Pons (tissue), 1 donor: Measurements from ENCODE around the gene SPOCK1.

Source experiments
- DNase-seq: peaks from one replicate; pipeline ENCODE4 v3.0.0-alpha.2; 2016; ENCODE audit warnings: low spot score

Gene SPOCK1

GRCh38 chr5:137441476-137441875 is 57.6 kb downstream of the SPOCK1 start:
- DNase-seq, result no peak

DNA sequence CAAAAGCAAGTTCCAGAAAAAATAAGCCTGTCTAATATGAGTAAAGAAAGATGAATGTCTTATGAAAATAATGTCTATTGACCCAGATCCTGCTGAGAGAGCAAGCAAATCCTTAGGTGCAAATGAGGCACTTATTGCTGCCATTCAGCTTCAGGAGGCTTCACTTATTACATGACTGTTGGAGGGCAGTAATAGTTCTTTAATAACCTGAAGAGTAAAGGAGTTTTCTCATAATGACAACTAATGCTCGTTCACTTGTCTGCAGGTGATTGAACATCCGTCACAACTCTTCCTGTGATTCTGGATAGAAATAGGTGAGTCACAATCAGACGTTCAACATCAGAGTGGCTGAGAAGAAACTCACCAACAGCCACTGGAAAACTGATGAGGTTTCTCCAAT is 58.3 kb downstream of the SPOCK1 start:
- DNase-seq, result no peak

DNA sequence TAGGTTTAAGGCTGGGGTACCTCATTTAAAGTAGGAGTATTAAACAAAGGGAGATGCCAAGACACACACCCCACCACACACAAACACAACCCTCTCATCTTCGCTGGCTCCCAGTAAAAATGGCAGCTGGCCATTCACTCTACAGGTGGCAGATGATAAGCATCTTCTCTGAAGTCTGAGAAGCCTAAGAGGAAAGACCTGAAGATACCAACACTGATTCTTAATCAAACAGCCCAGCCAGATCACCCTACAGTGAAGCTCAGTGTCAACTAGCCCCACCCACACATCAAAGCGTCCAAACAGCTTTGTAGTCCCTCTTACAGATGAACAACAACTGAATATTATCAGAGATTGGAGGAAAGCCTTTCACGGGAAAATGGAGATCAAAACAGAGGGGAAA is 59.5 kb downstream of the SPOCK1 start:
- DNase-seq, result no peak

DNA sequence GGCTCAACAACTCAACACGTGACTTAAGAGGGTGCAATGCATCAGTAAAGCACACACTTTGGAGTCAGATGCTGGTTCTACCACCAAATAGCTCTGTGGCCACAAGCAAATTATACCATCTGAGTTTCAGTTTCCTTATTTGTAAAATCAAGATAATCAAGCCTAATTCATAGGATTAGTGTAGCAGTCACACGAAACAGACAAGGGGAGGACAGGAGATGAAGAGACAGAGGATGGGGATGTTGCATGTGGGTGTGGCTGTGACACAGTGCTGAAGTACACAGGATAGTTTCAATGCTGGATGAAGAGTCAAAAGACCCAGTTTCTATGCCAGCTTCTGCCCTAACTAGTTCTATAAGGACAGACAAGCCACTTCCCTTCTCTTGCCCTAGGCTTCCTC is 60.2 kb downstream of the SPOCK1 start:
- DNase-seq, result no peak

GRCh38 chr5:137437774-137438173 is 61.4 kb downstream of the SPOCK1 start:
- no peak for DNase-seq

- no peak for DNase-seq
These were observed 65.6 kb downstream of the SPOCK1 start for GRCh38 chr5:137433539-137433938.

DNA sequence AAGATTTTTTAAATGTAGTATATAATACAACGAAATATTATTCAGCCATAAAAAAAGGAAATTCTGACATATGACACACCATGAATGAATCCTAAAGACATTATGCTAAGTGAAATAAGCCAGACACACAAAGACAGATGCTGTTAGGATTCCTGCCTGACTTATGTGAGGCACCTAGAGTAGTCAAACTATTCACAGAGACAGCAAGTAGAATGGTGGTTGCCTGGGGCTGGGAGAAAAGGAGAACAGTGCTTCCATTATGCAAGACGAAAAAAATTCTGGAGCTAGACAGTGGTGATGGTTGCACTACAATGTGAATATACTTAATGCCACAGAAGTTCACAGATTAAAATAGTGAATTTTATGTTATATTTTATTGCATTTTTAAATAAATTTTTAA is 66.8 kb downstream of the SPOCK1 start:
- no peak for DNase-seq

- DNase-seq, result no peak
These were observed 68.1 kb downstream of the SPOCK1 start for GRCh38 chr5:137431051-137431450.

DNA sequence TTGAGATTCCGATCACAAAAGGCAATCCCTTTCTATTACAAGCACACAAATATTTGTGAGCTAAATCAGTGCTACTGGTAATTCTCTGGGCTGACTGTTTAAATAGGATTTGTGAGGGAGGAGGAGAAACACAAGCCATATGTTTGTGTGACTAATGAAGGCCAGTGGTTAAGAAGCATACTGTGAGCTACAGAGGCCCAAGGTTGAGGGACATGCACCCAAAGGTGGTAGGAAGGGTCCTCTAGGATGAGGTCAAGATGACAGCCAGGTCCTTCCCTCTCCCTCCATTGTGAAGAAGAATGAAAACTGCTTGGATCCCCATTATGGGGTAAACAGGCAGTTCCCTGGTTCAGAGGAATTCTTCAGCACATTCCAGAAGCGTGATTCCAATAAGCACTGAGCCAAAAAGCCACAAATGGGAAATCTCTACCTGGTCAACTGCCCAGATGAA is 83.9 kb downstream of the SPOCK1 start:
- DNase-seq, result no peak

DNA sequence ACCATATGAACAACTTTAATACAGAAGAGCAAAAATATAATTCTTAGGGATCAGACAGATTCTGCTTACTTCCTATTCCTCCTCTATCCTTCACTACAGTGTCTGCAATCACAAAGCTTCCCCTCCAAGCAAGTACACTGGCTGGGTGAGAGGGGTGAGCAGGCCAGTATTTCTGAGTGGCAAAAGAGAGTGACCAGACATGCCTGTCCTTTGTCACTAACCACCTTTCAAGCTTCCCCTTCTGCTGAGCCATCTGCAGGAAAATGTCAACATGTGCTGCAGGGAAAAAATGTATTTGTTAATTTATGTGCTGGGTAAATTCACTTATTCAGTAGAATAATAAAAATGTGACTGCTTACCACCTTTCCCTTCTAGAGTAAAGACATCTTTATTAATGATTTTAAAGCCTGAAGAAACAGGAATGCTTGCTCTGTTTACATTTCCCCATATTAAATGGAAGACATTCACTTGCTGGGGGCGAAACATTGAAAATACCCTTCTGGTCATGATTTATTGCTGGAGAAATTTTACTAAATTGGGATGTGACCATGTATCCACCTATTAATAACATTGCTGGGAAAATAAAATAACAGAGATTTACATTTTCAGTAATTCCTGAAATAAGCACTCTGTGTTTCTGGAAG is 84.9 kb downstream of the SPOCK1 start:
- no peak for DNase-seq

DNA sequence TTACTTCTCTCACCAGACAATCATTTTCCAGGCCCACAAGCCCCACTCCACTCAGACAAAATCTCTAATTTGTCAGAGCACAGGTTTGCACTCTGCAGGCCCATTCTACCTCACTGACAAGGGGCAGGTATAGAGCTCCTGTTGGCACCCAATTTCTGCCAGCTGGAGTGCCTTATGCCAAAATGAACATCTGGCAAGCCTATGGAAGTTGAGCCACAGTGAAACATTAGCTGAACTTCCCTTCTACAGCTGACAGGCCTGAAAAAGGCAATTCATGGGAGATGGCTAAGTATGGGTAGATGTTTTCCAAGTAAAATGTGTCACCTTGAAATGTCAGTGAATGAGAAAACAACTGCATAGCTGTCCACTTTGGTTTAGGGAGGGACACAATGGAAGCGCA is 87.0 kb downstream of the SPOCK1 start:
- DNase-seq, result no peak

DNA sequence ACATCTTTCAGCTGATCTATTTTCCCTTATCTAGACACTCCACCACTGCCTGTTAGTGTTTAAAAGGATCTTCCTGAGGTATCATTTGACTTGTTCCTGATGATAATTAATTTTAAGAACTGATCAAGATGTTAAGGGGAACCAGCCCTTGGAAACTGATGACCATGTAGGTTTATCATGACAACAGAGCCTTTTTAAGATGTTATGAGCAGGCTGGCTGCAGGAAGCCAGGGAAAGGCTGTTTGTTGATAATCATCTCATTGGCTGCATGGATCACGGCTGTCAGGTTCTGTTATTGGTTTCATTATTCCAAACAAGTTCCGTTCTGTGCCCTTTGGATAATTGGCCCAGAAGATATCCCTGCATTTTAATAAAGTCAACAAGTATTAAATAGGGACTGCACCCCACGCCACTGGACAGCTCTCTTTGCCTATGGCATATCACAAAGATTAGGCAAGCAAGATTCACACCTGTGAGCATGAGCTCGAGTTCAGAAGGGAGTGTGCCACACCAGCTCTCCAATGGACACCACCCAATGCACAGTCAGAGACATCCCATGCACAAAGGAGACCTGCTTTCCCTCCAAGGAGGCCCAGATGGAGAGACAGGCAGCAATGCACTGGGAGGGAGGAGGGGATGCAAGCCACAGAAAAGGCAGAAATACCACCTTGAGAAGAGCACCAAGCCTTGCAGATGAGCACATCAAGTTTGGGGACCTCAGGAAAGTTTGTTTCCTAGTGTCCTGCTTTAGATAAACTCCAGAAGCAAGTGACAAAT is 88.7 kb downstream of the SPOCK1 start:
- DNase-seq, result no peak

GRCh38 chr5:137409736-137410135 is 89.4 kb downstream of the SPOCK1 start:
- DNase-seq, result no peak

DNA sequence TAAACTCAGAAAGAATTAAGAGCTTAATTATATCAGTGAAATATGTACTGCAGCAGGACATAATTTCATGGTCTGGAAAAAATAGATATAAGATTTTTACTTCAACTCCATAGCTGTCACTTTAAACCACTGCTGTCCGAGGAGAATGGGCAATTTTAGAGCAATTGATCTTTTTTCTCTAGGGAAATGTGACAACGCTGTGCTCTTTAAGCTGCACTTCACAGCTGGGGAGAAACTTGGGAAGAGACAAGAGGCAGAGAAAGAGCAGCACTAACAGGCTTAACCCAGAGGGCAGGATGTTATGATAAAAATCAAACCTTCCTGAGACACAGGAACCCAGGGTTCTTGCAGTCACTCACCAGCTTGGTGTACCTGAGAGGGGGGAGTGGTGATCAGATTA is 92.0 kb downstream of the SPOCK1 start:
- no peak for DNase-seq

DNA sequence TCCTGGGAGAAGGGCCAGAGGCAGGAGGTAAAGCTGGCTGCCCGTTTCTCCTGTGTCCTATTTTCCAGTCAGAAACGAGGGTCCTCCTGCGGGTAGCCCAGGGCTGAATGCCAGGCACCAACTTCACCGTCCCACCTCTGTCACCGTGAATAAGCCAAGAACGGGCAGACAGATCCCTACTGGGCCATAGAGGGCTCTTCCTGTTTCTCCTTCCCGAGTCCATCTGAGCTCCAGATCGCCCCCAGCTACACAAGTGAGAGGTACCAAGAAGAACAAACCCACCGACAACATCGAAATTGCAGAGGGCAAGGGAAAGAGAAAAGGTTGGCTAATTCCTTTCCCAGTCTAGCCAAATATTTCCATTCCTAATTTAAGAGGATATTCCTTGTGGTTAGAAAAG is 93.7 kb downstream of the SPOCK1 start:
- DNase-seq, result no peak

DNA sequence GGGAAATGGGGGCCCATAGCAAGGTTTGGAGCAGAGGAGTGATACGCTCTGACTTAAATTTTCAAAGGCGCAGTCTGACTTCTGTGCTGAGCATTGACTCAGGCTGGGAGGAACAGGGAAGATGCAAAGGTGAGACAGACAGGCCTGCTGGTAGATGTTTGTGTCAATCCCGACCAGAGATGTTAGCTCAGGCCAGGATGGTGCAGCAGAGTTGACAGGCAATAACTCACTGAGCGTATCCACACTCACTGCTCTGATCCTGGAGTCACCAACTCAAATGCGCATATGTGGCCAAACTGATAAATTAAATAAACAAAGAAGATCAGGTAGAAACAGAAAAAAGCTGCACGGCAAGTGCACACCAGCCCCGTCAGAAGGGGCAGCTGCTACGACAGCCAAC is 95.3 kb downstream of the SPOCK1 start:
- DNase-seq, result no peak

GRCh38 chr5:137402436-137403187 is 96.5 kb downstream of the SPOCK1 start:
- no peak for DNase-seq

- no peak for DNase-seq
These were observed 97.2 kb downstream of the SPOCK1 start for GRCh38 chr5:137401946-137402345.

- DNase-seq, result no peak
These were observed 98.6 kb downstream of the SPOCK1 start for GRCh38 chr5:137400571-137400970.

GRCh38 chr5:137399911-137400310 is 99.2 kb downstream of the SPOCK1 start:
- no peak for DNase-seq

DNA sequence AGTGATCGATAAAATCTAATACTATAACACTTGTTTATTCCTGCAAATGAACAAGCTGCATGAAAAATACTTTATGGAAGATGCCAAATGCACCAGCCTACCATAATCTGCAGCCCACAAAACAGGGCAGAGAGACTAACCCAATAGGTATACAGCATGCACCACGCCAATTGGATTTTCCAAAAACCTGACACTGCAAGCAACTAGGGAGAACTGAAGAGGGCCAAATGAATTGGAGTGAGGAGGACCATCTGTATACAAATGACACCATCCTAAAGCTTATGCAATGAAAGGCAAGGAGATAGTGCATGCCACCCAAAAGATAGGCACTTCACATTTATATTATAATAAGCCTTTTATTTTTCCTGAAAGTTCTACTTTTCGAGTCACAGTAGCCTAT is 100.4 kb downstream of the SPOCK1 start:
- DNase-seq, result no peak

DNA sequence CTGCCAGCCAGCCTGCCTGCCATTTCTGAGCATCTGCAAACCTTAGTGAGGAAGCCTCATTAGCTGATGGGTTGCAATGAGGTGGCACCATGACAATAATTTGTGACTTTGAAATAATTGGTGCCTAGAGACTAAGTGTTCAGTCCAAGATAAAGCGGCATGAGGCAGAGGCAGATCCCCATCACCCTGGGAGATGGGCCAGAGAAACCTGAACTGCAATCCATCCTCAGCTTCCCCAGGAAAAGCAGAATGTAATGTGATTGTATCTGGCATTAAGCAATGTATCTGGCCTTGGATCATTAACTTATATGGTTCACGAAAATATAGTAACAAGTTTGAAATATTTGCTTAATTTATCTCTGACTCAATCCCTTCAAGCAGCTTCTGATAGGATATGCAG is 101.0 kb downstream of the SPOCK1 start:
- no peak for DNase-seq
